Lung (tissue), 12 donors: ENCODE measurements around the gene LRP2. TPM values are rescaled to one million over a fixed set of nuclear protein-coding genes. Genes with fewer than 3 reads are reported as not detected.

Source experiments
- ATAC-seq: fragments of 200-7000 bp; cut with Tn5 transposase; one replicate; pipeline ENCODE4 v1.9.1; 2020; ENCODE audit warnings: moderate number of reproducible peaks; ENCODE audit not compliant: insufficient read depth, low FRiP score
- DNase-seq, 3 donors: peaks; one replicate each; pipeline ENCODE4 v3.0.0-alpha.2; 2013 to 2017
- H3K27ac ChIP-seq, 2 donors: one replicate each; pipeline ENCODE4 v1.5.1; 2013; ENCODE audit warnings: mild to moderate bottlenecking in 2 of 2, moderate library complexity in 2 of 2, control low read depth in 1 of 2, inconsistent platforms in 1 of 2, low read depth in 1 of 2, low read length in 1 of 2
- H3K27me3 ChIP-seq, 3 donors: one replicate each; pipeline ENCODE4 v1.5.1; 2013; ENCODE audit warnings: low read length in 2 of 3; ENCODE audit not compliant: control insufficient read depth in 3 of 3, insufficient read depth in 3 of 3
- H3K36me3 ChIP-seq, 4 donors: one replicate each; pipeline ENCODE4 v1.5.1; 2013; ENCODE audit warnings: low read length in 4 of 4, mild to moderate bottlenecking in 1 of 4, moderate library complexity in 1 of 4; ENCODE audit not compliant: control insufficient read depth in 4 of 4, insufficient read depth in 4 of 4
- H3K4me1 ChIP-seq, 5 donors: one replicate each; pipeline ENCODE4 v1.5.1; 2013; ENCODE audit warnings: low read length in 5 of 5, mild to moderate bottlenecking in 2 of 5, moderate library complexity in 1 of 5; ENCODE audit not compliant: control insufficient read depth in 5 of 5, insufficient read depth in 5 of 5
- H3K4me3 ChIP-seq: one replicate; pipeline ENCODE4 v1.5.1; 2013; ENCODE audit warnings: mild to moderate bottlenecking, control low read depth, moderate library complexity
- H3K9ac ChIP-seq, 2 donors: one replicate each; pipeline ENCODE4 v1.5.1; 2013; ENCODE audit warnings: low read length in 2 of 2, control low read depth in 1 of 2; ENCODE audit not compliant: insufficient read depth in 1 of 2
- H3K9me3 ChIP-seq, 4 donors: one replicate each; pipeline ENCODE4 v1.5.1; 2013; ENCODE audit warnings: low read length in 3 of 4, mild to moderate bottlenecking in 1 of 4, moderate library complexity in 1 of 4; ENCODE audit not compliant: control insufficient read depth in 4 of 4, insufficient read depth in 3 of 4
- WGBS, 2 donors: extraction: QIAGEN DNeasy Blood & Tissue Kit; methylation state at CpG; one replicate each; pipeline ENCODE4 v1.1.7; 2013; 5-methylcytosine and 5-hydroxymethylcytosine counted together
- polyA plus RNA-seq, 2 donors: library from polyadenylated mRNA; stranded (reverse); fragments of 200-250 nt; gene quantifications; one replicate each; pipeline ENCODE4 v1.2.1, GENCODE V29; 2013
- total RNA-seq, 2 donors: library from RNA; depleted of rRNA in 1 of 2; stranded (reverse); fragments of >200 nt in 1 of 2; gene quantifications; one replicate each; pipeline ENCODE4 v1.2.1, GENCODE V29; 2014 to 2021
- TF ChIP-seq, protein P1 (sequence below): IDR thresholded peaks from 2 replicates; pipeline ENCODE4 v1.5.1; 2012; ENCODE audit warnings: mild to moderate bottlenecking; ENCODE audit errors: control extremely low read depth, extremely low read depth
- donor health status: control.
- donor health status: control.
- donor health status: Bipolar disorder and iron deficiency.
- donor health status: healthy.
- donor health status: DM: yes; HTN: yes; CAD: no.

The LRP2 gene
- total and polyA plus RNA-seq, 4 donors = 2.4 to 39.5 (median 15.8) TPM

DNA sequence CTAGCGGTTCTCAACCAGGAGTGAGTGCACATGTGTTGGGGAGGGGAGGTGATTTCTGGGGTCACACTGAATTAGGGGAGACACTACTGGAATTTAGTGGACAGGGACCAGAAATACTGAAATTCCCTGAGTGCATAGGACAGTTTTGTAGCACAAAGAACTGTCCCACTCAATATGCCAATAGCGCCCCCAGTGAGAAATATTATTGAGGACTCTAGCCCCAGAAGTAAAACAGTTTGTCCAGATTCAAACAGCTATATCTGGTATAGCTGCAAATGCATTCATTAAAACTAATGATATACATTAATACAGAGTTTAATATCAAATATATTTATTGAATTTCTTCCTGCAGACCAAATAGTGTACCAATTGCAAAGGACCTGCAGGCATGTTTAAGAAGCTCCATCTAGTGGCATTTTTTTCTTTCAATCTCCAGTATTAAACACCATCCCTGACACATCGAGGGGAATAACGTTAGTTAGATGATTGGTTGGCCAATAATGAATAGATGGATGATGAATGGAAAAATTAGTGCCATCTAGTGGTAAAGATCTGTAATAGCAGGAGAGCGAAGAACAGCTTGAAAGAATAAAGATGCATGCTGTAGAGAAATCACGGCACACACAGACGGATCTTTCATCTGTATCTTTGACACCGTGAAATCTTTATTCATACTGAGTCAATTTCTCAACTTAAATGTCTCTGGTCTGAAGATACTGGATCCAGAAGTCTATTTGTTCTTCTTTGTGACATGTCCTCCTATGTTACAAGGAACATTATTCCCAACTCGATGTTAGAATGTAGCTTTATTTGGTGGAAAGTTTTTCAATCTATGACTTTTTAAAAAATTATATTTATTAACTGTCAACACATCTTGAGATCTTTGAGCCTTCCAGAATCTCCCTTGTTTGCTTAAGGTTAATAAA lies 230.5 kb downstream of the LRP2 start:
- ATAC-seq (peak; percentile 82), DNase-seq (peak in 2 of 3 donors; percentile 46 to 53)
- H3K27me3 ChIP-seq = no peaks in the 10 kb centered on the region
- no peak overlapping the region for H3K9ac ChIP-seq
- no peaks in the 10 kb centered on the region for H3K9me3 ChIP-seq
- H3K27ac ChIP-seq = no peak overlapping the region
- WGBS, 2 donors = 35 to 37% methylated on average over 9 of the region's 9 CpGs
- no peaks in the 10 kb centered on the region for H3K4me1 ChIP-seq
- no peaks in the 10 kb centered on the region for H3K36me3 ChIP-seq
- H3K4me3 ChIP-seq = no peak overlapping the region
- TF ChIP-seq, protein P1, sequence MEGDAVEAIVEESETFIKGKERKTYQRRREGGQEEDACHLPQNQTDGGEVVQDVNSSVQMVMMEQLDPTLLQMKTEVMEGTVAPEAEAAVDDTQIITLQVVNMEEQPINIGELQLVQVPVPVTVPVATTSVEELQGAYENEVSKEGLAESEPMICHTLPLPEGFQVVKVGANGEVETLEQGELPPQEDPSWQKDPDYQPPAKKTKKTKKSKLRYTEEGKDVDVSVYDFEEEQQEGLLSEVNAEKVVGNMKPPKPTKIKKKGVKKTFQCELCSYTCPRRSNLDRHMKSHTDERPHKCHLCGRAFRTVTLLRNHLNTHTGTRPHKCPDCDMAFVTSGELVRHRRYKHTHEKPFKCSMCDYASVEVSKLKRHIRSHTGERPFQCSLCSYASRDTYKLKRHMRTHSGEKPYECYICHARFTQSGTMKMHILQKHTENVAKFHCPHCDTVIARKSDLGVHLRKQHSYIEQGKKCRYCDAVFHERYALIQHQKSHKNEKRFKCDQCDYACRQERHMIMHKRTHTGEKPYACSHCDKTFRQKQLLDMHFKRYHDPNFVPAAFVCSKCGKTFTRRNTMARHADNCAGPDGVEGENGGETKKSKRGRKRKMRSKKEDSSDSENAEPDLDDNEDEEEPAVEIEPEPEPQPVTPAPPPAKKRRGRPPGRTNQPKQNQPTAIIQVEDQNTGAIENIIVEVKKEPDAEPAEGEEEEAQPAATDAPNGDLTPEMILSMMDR = peak; percentile 56

DNA sequence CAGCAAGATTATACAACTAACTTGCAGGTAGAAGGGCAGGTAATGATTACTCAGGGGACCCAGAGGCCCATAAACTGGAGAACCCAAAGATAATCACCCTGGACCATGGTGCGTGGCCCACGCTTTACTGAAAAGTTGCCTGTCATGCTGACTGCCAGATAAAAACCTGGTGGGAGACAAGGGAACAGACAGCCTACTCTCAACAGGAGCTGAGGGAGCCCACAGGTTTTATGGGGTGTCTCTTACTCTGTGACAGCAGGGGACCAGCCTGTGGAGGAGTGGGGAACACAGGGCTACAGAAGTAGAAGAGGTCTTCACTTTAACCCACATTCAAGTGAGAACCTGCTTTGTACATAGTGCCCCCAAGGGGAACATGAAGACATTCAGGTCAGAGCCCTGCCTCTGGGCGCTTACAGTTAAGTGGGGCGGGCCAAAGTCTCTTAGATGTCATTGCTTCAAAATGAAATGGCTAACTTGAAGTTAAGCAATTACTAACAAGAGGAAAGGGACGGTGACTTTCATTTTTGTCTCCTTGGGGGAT lies 232.6 kb downstream of the LRP2 start:
- H3K36me3 ChIP-seq = no peaks in the 10 kb centered on the region
- TF ChIP-seq, protein P1 = no peak
- no peak overlapping the region for H3K9ac ChIP-seq
- H3K27me3 ChIP-seq = no peaks in the 10 kb centered on the region
- 86 to 92% methylated on average over 5 of the region's 5 CpGs for WGBS, 2 donors
- no peaks in the 10 kb centered on the region for H3K4me1 ChIP-seq
- H3K27ac ChIP-seq = no peak overlapping the region
- no peak for ATAC-seq
- no peak overlapping the region for H3K4me3 ChIP-seq
- no peaks in the 10 kb centered on the region for H3K9me3 ChIP-seq
- DNase-seq = no peak

- TF ChIP-seq, protein P1 = no peak
- H3K36me3 ChIP-seq = no peaks in the 10 kb centered on the region
- H3K4me1 ChIP-seq = no peaks in the 10 kb centered on the region
- ATAC-seq (no peak), DNase-seq (no peak)
- 69 to 72% methylated on average over 4 of the region's 4 CpGs for WGBS, 2 donors
- H3K27ac ChIP-seq = no peak overlapping the region
- peaks cover 0 to 3% (median 0%) of the 10 kb centered on the region in 3 donors for H3K27me3 ChIP-seq
- peaks cover 0 to 5% (median under 1%) of the 10 kb centered on the region in 4 donors for H3K9me3 ChIP-seq
- no peak overlapping the region for H3K4me3 ChIP-seq
- no peak overlapping the region for H3K9ac ChIP-seq
These were observed 242.5 kb downstream of the LRP2 start for GRCh38 chr2:169119851-169120250.
